ENCODE data around the gene NPW. TPM values are rescaled to one million over a fixed set of nuclear protein-coding genes. Genes with fewer than 3 reads are reported as not detected.

Gene NPW
- total and polyA plus RNA-seq, 9 of the 15 experiments (the other 6 are each of a cell fraction or from before 2014, with no cell fraction given) = 0.14 to 4.0 (median 2.6) TPM; not detected in 4

DNA sequence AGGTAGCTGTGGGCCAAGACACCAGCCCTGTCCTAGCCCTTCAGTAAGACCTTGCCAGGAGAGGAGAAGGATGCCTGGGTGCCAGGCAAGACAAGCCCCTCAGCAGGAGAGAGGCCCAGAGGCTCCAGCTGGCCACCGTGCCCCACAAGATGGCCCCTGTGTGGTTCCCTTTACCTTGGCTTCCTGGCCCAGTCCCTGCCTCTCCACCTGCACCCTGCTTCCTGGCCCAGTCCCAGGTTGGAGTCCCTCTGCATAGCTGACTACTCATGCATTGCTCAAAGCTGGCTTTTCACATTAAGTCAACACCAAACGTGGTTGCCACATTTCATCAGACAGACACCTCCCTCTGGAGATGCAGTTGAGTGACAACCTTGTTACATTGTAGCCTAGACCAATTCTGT is 25.9 kb upstream of the NPW start (continued):
- TF ChIP-seq ZNF311 (CRISPR knock-in tag; IDR thresholded peaks at IDR 0.05) = peak; percentile 59; the same call in 1 of the 2 replicates
- TF ChIP-seq, protein P1, sequence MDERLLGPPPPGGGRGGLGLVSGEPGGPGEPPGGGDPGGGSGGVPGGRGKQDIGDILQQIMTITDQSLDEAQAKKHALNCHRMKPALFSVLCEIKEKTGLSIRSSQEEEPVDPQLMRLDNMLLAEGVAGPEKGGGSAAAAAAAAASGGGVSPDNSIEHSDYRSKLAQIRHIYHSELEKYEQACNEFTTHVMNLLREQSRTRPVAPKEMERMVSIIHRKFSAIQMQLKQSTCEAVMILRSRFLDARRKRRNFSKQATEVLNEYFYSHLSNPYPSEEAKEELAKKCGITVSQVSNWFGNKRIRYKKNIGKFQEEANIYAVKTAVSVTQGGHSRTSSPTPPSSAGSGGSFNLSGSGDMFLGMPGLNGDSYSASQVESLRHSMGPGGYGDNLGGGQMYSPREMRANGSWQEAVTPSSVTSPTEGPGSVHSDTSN (CRISPR knock-in tag; IDR thresholded peaks at IDR 0.05; ENCODE audit: low read depth) = no peak
- TF ChIP-seq, protein P1 (tag; conservative IDR thresholded peaks at IDR 0.05; ENCODE audit: low read depth) = 0 out of 2 replicates have a peak, but pooled peaks have one; percentile 15
- peak; percentile 53 for TF ChIP-seq CEBPB (tag; IDR thresholded peaks at IDR 0.05)
- no peak for TF ChIP-seq ZNF41 (CRISPR knock-in tag; conservative IDR thresholded peaks at IDR 0.05)
- TF ChIP-seq EZH2 (IDR thresholded peaks at IDR 0.05; ENCODE audit: borderline replicate concordance, low read depth, low read length) = no peak
- TF ChIP-seq USF1 (CRISPR knock-in tag; IDR thresholded peaks at IDR 0.05) = no peak
- no peak for TF ChIP-seq ZKSCAN3 (CRISPR knock-in tag; IDR thresholded peaks at IDR 0.05)
- TF ChIP-seq CXXC5 (CRISPR knock-in tag; IDR thresholded peaks at IDR 0.05) = peak; percentile 41; the same call in 1 of the 2 replicates
- no peak for TF ChIP-seq KDM4B (IDR thresholded peaks at IDR 0.05; ENCODE audit: borderline replicate concordance in 2 of 2, low read depth in 1 of 2)
- TF ChIP-seq ZNF655 (CRISPR knock-in tag; IDR thresholded peaks at IDR 0.05) = no peak
- no peak for TF ChIP-seq MIER1 (IDR thresholded peaks at IDR 0.05; ENCODE audit: low read depth)
- TF ChIP-seq ZNF696 (CRISPR knock-in tag; conservative IDR thresholded peaks at IDR 0.05) = no peak
- peak; percentile 69; the same call in 1 of the 2 replicates for TF ChIP-seq CEBPG (CRISPR knock-in tag; IDR thresholded peaks at IDR 0.05)
- peak in 1 of 2 experiments; percentile 55; a peak in 1 of 4 replicates for TF ChIP-seq CEBPG (tag; conservative IDR thresholded peaks at IDR 0.05 in 1 of 2, IDR thresholded peaks at IDR 0.05 in 1 of 2)
- TF ChIP-seq SMAD2 (IDR thresholded peaks at IDR 0.05; ENCODE audit: low read depth, low read length) = no peak
- TF ChIP-seq, protein P2, sequence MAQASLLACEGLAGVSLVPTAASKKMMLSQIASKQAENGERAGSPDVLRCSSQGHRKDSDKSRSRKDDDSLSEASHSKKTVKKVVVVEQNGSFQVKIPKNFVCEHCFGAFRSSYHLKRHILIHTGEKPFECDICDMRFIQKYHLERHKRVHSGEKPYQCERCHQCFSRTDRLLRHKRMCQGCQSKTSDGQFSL (CRISPR knock-in tag; IDR thresholded peaks at IDR 0.05) = no peak
- TF ChIP-seq, protein P2 (tag; IDR thresholded peaks at IDR 0.05) = 0 out of 4 replicates have a peak, but pooled peaks of 1 of the 2 experiments have one; percentile 70
- TF ChIP-seq ESRRB (CRISPR knock-in tag; IDR thresholded peaks at IDR 0.05; ENCODE audit: borderline replicate concordance) = no peak
- TF ChIP-seq, protein P3, sequence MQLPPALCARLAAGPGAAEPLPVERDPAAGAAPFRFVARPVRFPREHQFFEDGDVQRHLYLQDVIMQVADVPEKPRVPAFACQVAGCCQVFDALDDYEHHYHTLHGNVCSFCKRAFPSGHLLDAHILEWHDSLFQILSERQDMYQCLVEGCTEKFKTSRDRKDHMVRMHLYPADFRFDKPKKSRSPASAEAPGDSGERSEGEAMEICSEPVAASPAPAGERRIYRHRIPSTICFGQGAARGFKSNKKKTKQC (CRISPR knock-in tag; IDR thresholded peaks at IDR 0.05) = no peak
- TF ChIP-seq TFAP4 (CRISPR knock-in tag; IDR thresholded peaks at IDR 0.05; ENCODE audit: borderline replicate concordance) = 0 out of 2 replicates have a peak, but pooled peaks have one; percentile 30

Measured in K562 (cell line).